Stomach smooth muscle (tissue), 2 donors: ENCODE measurements around the gene RBMS2.
"Not testable (repeated sequence)": the region's sequence is repeated elsewhere in the genome, so short reads cannot be mapped to it uniquely, and the experiment has no call there.

Experiments used
- H3K27ac ChIP-seq: one replicate; pipeline ENCODE4 v1.7.0; 2013; ENCODE audit warnings: mild to moderate bottlenecking, low read length, inconsistent platforms
- H3K27me3 ChIP-seq, 2 donors: one replicate each; pipeline ENCODE4 v1.7.0; 2013; ENCODE audit warnings: low read length in 2 of 2; ENCODE audit not compliant: insufficient read depth in 2 of 2, control insufficient read depth in 1 of 2
- H3K36me3 ChIP-seq, 2 donors: one replicate each; pipeline ENCODE4 v1.7.0; 2013; ENCODE audit warnings: low read length in 2 of 2; ENCODE audit not compliant: control insufficient read depth in 2 of 2, insufficient read depth in 2 of 2
- H3K4me1 ChIP-seq: one replicate; pipeline ENCODE4 v1.7.0; 2013; ENCODE audit warnings: low read length; ENCODE audit not compliant: control insufficient read depth, insufficient read depth
- H3K4me3 ChIP-seq, 2 donors: one replicate each; pipeline ENCODE4 v1.7.0; 2013; ENCODE audit warnings: low read length in 2 of 2
- H3K9ac ChIP-seq, 2 donors: one replicate each; pipeline ENCODE4 v1.7.0; 2013; ENCODE audit warnings: low read length in 2 of 2, mild to moderate bottlenecking in 1 of 2
- H3K9me3 ChIP-seq, 2 donors: one replicate each; pipeline ENCODE4 v1.7.0; 2013; ENCODE audit warnings: low read length in 2 of 2; ENCODE audit not compliant: control insufficient read depth in 2 of 2
- donor health status: healthy.
- donor health status: Pancreatic carcinoma.

RBMS2 gene

DNA sequence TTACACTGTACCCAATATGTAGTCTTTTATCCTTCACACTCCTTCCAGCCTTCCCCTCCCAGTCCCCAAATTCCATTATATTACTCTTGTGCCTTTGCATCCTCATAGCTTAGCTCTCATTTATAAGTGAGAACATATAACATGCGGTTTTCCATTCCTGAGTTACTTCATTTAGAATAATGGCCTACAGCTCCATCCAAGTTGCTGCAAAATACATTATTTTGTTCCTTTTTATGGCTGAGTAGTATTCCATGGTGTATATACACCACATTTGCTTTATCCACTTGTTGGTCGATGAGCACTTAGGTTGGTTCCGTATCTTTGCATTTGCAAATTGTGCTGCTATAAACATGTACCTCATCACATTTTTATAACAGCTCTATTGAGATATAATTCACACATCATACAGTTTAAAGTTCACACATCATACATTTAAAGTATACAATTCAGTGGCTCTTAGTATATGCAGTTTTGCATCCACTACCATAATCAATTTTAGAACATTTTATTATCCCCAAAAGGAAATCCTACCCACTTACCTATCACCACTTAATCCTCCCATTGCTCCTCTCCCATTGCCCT lies 23.5 kb downstream of the RBMS2 start:
- no peak overlapping the region for H3K27ac ChIP-seq
- no peaks in the 10 kb centered on the region for H3K4me1 ChIP-seq
- H3K4me3 ChIP-seq: no peak overlapping the region
- H3K36me3 ChIP-seq: no peaks in the 10 kb centered on the region
- no peak overlapping the region for H3K9ac ChIP-seq
- H3K9me3 ChIP-seq: no peaks in the 10 kb centered on the region
- H3K27me3 ChIP-seq: no peaks in the 10 kb centered on the region

DNA sequence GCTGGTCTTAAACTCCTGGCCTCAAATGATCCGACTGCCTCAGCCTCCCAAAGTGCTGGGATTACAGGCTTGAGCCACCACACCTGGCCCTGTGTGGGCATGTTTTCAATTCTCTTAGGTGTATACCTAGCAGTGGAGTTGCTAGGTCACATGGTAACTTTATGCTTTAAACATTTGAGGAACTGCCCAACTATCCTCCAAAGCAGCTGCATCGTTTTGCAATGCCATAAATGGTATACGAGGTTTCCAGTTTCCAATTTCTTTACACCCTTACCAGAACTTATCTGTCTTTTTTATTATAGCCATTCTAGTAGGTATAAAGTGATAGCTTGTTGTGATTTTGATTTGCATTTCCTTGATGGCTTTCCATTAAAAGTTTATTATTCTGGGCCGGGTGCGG lies 25.1 kb downstream of the RBMS2 start:
- Histone ChIP-seq H3K9ac (no peak overlapping the region), H3K36me3 (no peaks in the 10 kb centered on the region), H3K4me3 (no peak overlapping the region), H3K4me1 (no peaks in the 10 kb centered on the region), H3K27ac (no peak overlapping the region), H3K9me3 (no peaks in the 10 kb centered on the region), H3K27me3 (no peaks in the 10 kb centered on the region)

DNA sequence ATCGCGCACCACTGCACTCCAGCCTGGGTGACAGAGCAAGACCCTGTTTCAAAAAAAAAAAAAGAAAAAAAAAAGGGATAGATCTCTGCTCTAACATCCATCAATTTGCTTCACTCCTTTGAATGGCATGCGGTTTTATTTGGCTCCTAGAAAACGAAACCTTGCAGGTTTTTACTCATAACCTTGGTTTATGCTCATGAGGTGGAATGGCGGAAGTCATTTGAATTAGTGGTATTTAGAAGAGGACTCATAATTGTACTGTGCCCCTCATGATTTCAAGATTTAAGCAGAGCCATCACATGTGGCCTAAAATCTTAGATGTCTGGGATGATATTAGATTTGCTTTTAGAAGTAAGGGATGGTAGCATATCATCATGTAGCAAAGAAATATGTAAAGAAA lies 29.4 kb downstream of the RBMS2 start:
- Histone ChIP-seq H3K4me3 (no peak overlapping the region), H3K9me3 (no peaks in the 10 kb centered on the region), H3K9ac (no peak overlapping the region), H3K27ac (no peak overlapping the region), H3K36me3 (no peaks in the 10 kb centered on the region), H3K4me1 (no peaks in the 10 kb centered on the region), H3K27me3 (no peaks in the 10 kb centered on the region)

DNA sequence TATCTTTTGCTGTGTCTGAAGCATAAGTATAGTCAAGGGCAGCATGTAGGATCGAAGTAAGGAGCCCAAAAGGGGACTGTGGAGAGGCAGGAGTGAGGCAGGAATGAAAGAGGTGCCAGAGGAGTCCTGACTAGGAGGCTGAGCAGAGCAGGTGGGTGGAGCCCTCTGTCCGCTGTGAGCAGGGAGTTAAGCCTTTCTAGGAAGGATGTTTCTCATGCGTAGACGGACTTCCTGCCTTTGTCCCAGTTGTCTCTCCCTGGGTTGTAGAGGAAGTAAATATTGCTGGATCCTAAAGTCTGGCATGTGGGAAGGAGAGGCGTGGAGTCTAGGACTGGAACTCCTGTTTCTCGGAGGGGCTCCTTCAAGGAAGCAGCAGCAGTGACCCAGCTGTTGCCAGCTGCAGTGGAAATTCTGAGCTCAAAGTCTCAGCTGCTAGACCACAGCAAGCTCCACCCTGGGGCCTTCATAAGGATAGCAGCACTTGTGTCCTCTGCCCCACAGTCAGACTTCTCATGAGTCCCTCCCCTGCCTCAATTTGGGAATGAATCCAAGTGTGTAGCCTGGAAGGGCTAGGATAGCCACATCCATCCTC lies 44.0 kb downstream of the RBMS2 start:
- Histone ChIP-seq H3K9me3 (no peaks in the 10 kb centered on the region), H3K36me3 (peaks cover 9 to 17% of the 10 kb centered on the region in 2 donors), H3K9ac (peak overlapping the region in 1 of 2 donors; percentile 55), H3K4me3 (peak overlapping the region in 1 of 2 donors; percentile 49), H3K27me3 (no peaks in the 10 kb centered on the region), H3K4me1 (peaks cover 15% of the 10 kb centered on the region), H3K27ac (peak overlapping the region; percentile 70)

DNA sequence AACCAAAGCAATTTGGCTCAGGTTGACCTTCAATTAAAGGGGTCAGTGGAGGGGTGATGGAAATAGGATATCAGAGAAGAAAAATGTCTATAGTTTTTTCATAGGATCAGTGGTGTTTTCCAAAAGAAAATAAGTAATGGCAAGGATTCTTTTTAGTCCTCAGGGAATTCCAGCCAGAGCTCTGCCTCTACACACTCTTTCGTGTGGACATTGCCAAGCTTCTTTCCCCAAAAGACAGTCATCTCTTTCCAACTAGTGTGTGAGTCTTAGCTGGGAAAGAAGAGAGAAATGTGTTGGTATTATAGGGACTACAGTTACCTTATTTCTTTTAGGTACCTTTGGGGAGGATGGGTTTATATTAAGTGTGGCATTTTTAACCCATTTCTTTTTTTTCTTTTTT lies 46.5 kb downstream of the RBMS2 start:
- Histone ChIP-seq H3K9me3 (no peaks in the 10 kb centered on the region), H3K27ac (no peak overlapping the region), H3K9ac (no peak overlapping the region), H3K4me1 (peaks cover 17% of the 10 kb centered on the region), H3K4me3 (no peak overlapping the region), H3K27me3 (no peaks in the 10 kb centered on the region), H3K36me3 (peaks cover 5 to 12% of the 10 kb centered on the region in 2 donors)

DNA sequence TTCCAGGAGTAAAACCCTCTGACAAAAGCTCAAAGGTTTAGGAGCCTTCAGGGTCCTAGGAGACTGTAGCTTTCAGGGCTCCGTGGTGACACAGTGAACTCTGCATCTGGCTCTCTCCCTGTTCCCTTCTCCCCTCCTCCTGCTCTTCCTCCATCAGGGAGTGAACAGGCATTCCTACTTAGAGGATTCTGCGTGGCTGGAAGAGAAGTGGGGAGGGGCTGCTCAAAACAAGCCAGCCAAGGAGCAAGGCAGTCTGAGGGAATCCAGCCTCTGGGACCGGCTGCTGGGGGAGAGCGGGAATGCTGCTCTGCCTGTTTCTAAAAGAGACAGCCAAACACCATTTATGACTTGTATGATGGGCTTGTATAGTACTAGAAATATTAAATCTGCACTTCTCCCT lies 49.5 kb downstream of the RBMS2 start:
- Histone ChIP-seq H3K4me3 (no peak overlapping the region), H3K9ac (no peak overlapping the region), H3K27ac (no peak overlapping the region)

DNA sequence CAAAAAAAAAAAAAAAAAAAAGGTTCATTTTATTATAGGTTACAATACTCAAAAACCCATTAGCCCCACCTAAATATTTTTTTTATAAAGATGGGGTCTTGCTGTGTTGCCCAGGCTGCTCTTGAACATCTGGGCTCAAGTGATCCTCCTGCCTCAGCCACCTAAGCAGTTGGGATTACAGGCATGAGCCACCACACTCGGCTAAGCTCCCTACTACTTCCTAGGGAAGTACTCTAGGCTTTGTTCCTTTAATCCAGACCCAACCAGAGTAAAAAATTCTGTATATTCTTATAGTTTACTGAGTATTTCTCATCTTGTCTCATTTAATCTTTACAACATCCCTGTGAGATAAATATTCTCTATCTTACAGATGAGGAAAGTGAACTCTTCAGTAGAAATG lies 50.7 kb downstream of the RBMS2 start:
- Histone ChIP-seq H3K9ac (no peak overlapping the region), H3K9me3 (no peaks in the 10 kb centered on the region), H3K4me3 (no peak overlapping the region), H3K27ac (no peak overlapping the region), H3K27me3 (no peaks in the 10 kb centered on the region), H3K36me3 (peaks cover 4 to 6% of the 10 kb centered on the region in 2 donors), H3K4me1 (peaks cover 6% of the 10 kb centered on the region)

More for the DNA sequence above, 49.5 kb downstream of the RBMS2 start:
- no peaks in the 10 kb centered on the region for H3K27me3 ChIP-seq
- H3K4me1 ChIP-seq: peaks cover 7% of the 10 kb centered on the region
- H3K36me3 ChIP-seq: peaks cover 4 to 6% of the 10 kb centered on the region in 2 donors
- H3K9me3 ChIP-seq: no peaks in the 10 kb centered on the region

DNA sequence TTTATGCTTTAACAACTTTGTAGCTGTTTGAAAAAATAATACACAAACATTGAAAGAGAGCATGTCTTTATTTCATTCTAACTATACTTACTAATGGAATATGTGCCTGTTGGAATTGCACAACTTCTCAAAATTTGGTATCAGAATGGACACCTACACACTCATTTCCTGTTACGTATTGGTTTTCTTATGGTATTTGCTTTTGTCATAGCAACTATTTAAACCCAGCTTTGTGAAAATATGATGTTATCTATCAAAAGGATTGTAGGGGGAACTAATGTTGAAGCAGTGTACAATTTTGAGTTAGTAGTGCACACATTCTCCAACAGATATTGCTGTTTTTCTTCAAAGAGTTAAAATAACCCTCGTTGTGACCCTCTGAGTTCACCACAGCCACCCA lies 52.6 kb downstream of the RBMS2 start:
- peaks cover 4 to 11% of the 10 kb centered on the region in 2 donors for H3K36me3 ChIP-seq
- no peak overlapping the region for H3K4me3 ChIP-seq
- H3K4me1 ChIP-seq: peaks cover 6% of the 10 kb centered on the region
- no peaks in the 10 kb centered on the region for H3K27me3 ChIP-seq
- H3K9ac ChIP-seq: no peak overlapping the region
- no peaks in the 10 kb centered on the region for H3K9me3 ChIP-seq
- no peak overlapping the region for H3K27ac ChIP-seq

DNA sequence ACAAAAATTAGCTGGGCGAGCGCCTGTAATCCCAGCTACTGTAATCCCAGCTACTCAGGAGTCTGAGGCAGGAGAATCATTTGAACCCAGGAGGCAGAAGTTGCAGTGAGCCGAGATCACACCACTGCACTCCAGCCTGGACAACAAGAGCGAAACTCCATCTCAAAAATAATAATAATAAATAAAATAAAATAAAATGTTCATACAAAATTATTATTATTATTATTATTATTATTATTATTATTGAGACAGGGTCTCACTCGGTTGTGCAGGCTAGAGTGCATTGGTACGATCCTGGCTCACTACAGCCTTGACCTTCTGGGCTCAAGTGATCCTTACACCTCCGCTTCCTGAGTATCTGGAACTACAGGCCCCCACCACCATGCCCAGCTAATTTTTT lies 55.6 kb downstream of the RBMS2 start:
- H3K9me3 ChIP-seq, H3K4me3 ChIP-seq, H3K27ac ChIP-seq, H3K27me3 ChIP-seq, H3K4me1 ChIP-seq, H3K9ac ChIP-seq: not testable (repeated sequence)
- H3K36me3 ChIP-seq: peaks cover 12 to 17% of the 10 kb centered on the region in 2 donors

DNA sequence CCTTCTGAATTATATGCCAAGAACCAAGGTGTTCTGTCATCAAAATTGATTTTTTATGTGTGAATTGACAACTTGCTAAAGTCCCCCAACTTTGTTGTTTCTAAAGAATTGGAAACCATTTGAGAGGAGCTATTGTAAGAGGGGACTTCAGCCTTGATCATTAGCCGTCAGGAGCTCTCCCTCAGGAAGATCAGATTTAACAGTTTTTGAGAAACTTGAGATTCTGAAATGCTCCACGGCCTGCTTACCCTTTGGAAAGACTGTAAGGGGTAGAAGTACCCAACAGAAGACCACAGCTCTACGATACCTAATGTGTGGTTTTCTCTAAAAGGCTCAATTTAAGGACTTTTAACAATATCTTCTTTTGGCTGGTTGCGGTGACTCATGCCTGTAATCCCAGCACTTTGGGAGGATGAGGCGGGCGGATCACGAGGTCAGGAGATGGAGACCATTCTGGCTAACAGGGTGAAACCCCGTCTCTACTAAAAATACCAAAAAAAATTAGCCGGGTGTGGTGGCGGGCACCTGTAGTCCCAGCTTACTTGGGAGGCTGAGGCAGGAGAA lies 57.4 kb downstream of the RBMS2 start:
- Histone ChIP-seq H3K4me3 (no peak overlapping the region), H3K9me3 (no peaks in the 10 kb centered on the region), H3K4me1 (no peaks in the 10 kb centered on the region), H3K9ac (no peak overlapping the region), H3K27ac (no peak overlapping the region), H3K36me3 (peaks cover 12 to 17% of the 10 kb centered on the region in 2 donors), H3K27me3 (no peaks in the 10 kb centered on the region)
